ENCODE results near the gene MTMR1.

- TF ChIP-seq POLR2A (IDR thresholded peaks at IDR 0.05; ENCODE audit: low read depth, low read length) (no peak), CTCF (IDR thresholded peaks at IDR 0.05; ENCODE audit: extremely low read depth in 1 of 2, insufficient read depth in 1 of 2, low read depth in 1 of 2, low read length in 2 of 2) (no peak), EZH2 (IDR thresholded peaks at IDR 0.05; ENCODE audit: borderline replicate concordance, low read depth, low read length, severe bottlenecking) (no peak), POLR2AphosphoS5 (IDR thresholded peaks at IDR 0.05; ENCODE audit: insufficient read depth, low read depth, low read length) (no peak)
Measured at GRCh38 chrX:150664290-150664689, 28.9 kb upstream of the MTMR1 start.

All from endothelial cell of umbilical vein (primary cell).